ENCODE results near the gene KCNH3. TPM values are rescaled to one million over a fixed set of nuclear protein-coding genes. Genes with fewer than 3 reads are reported as not detected.
A peak's percentile ranks its signal among the peaks of the same experiment; 100 is the strongest.
"Not testable (repeated sequence)": the region's sequence is repeated elsewhere in the genome, so short reads cannot be mapped to it uniquely, and the experiment has no call there.

KCNH3 gene, protein sequence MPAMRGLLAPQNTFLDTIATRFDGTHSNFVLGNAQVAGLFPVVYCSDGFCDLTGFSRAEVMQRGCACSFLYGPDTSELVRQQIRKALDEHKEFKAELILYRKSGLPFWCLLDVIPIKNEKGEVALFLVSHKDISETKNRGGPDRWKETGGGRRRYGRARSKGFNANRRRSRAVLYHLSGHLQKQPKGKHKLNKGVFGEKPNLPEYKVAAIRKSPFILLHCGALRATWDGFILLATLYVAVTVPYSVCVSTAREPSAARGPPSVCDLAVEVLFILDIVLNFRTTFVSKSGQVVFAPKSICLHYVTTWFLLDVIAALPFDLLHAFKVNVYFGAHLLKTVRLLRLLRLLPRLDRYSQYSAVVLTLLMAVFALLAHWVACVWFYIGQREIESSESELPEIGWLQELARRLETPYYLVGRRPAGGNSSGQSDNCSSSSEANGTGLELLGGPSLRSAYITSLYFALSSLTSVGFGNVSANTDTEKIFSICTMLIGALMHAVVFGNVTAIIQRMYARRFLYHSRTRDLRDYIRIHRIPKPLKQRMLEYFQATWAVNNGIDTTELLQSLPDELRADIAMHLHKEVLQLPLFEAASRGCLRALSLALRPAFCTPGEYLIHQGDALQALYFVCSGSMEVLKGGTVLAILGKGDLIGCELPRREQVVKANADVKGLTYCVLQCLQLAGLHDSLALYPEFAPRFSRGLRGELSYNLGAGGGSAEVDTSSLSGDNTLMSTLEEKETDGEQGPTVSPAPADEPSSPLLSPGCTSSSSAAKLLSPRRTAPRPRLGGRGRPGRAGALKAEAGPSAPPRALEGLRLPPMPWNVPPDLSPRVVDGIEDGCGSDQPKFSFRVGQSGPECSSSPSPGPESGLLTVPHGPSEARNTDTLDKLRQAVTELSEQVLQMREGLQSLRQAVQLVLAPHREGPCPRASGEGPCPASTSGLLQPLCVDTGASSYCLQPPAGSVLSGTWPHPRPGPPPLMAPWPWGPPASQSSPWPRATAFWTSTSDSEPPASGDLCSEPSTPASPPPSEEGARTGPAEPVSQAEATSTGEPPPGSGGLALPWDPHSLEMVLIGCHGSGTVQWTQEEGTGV
- under 1 TPM in 1 of 2 donors, not detected in 1; 0.14 TPM for total RNA-seq
- long read RNA-seq = 0 reads

GRCh38 chr12:49538510-49539403, at the start of gene KCNH3:
KCNH3 (plus strand) TSS chr12:49539030; CDS start chr12:49539417, 387 bp downstream.
- DNase-seq (peak; percentile 85 to 89), ATAC-seq (peak; percentile 94)
- intact Hi-C loops (cut with DNase I, micrococcal nuclease) = no loop called here

GRCh38 chr12:49489154-49489553, 49.7 kb upstream of the KCNH3 start:
- intact Hi-C loops (cut with DNase I, micrococcal nuclease) = no loop called here
- ATAC-seq (no peak), DNase-seq (no peak)

GRCh38 chr12:49489720-49490119, 49.1 kb upstream of the KCNH3 start:
- DNase-seq (no peak), ATAC-seq (no peak)
- intact Hi-C loops (cut with DNase I, micrococcal nuclease) = no loop called here

- no peak for ATAC-seq
Observed at GRCh38 chr12:49491823-49492222, 47.0 kb upstream of the KCNH3 start.

GRCh38 chr12:49493900-49494299, 44.9 kb upstream of the KCNH3 start:
- no peak for DNase-seq

More at GRCh38 chr12:49491823-49492222, 47.0 kb upstream of the KCNH3 start:
- no peak for DNase-seq
- intact Hi-C loops (cut with DNase I, micrococcal nuclease) = no loop called here

GRCh38 chr12:49496417-49497360, 42.1 kb upstream of the KCNH3 start:
- DNase-seq (no peak), ATAC-seq (no peak)
- intact Hi-C loops (cut with DNase I, micrococcal nuclease) = no loop called here

More at GRCh38 chr12:49493900-49494299, 44.9 kb upstream of the KCNH3 start:
- intact Hi-C loops (cut with DNase I, micrococcal nuclease) = no loop called here
- ATAC-seq = no peak

- ATAC-seq (no peak), DNase-seq (no peak)
- intact Hi-C loops (cut with DNase I, micrococcal nuclease) = no loop called here
Observed at GRCh38 chr12:49501895-49502294, 36.9 kb upstream of the KCNH3 start.

GRCh38 chr12:49502590-49502989, 36.2 kb upstream of the KCNH3 start:
- ATAC-seq (no peak), DNase-seq (no peak)
- intact Hi-C loops (cut with DNase I, micrococcal nuclease) = no loop called here

GRCh38 chr12:49503674-49504180, 35.1 kb upstream of the KCNH3 start:
- peak; percentile 88 for ATAC-seq
- intact Hi-C loops (cut with DNase I, micrococcal nuclease) = no loop called here

GRCh38 chr12:49505672-49506071, 33.2 kb upstream of the KCNH3 start:
- intact Hi-C loops (cut with DNase I, micrococcal nuclease) = no loop called here
- ATAC-seq = no peak
- DNase-seq = no peak

More at GRCh38 chr12:49503674-49504180, 35.1 kb upstream of the KCNH3 start:
- peak; percentile 47 to 56 for DNase-seq

- DNase-seq (no peak), ATAC-seq (no peak)
- intact Hi-C loops (cut with DNase I, micrococcal nuclease) = no loop called here
Observed at GRCh38 chr12:49507139-49507538, 31.7 kb upstream of the KCNH3 start.

GRCh38 chr12:49509681-49510080, 29.1 kb upstream of the KCNH3 start:
- ATAC-seq, DNase-seq: not testable (repeated sequence)
- intact Hi-C loops (cut with DNase I, micrococcal nuclease) = loop anchor here in 1 of 2 donors (10.0 kb wide), 1 partner anchor 165 kb away; the partner anchor contains the start of gene DNAJC22

DNA sequence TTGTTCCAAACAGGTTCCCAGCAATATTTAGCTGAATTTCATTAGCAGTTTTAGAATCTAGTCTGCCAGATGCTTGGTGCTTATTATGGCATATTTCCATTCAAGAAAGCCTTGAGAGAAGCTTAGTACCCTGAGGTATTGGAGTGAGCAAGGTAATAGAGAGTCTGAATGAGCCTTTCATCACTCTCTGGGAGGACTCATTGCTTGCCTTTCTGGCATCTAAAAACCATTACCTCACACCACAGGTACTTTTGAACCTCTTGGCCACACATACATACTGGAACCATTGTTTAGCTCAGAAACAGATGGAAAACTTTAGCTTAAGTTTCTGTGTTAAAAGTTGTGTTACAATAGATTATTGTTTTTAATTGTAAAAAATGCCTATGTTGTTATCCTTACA, 27.4 kb upstream of the KCNH3 start:
- intact Hi-C loops (cut with DNase I, micrococcal nuclease) = loop anchor here in 1 of 2 donors (10.0 kb wide), 1 partner anchor 167 kb away; the partner anchor contains the start of gene DNAJC22
- DNase-seq (no peak), ATAC-seq (no peak)

DNA sequence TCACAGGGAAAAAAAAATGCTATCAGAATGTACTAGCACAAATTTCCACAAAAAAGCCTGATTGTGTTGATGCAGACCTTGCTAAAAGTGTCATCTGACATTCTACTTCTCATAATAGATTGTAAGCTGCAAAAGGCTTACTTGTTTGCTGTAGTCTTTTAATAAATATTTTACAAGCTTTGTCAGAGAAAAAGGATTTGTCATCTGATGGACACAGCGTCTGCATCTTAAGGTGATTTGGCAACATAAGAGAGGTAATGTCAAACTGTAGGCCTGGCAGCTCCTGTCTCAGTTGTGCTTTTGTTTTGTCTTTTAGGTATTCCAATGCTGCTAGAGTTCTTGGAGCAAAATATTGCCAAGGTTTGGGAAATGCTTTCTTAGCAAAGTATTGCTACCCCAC, 26.3 kb upstream of the KCNH3 start:
- no peak for ATAC-seq
- DNase-seq = no peak
- intact Hi-C loops (cut with DNase I, micrococcal nuclease) = loop anchor here in 1 of 2 donors (10.0 kb wide), 1 partner anchor 168 kb away; the partner anchor contains the start of gene DNAJC22

GRCh38 chr12:49515266-49515665, 23.6 kb upstream of the KCNH3 start:
- intact Hi-C loops (cut with DNase I, micrococcal nuclease) = loop anchor here in 1 of 2 donors (5.0 to 10.0 kb wide), 2 partner anchors 153 to 170 kb away; partner anchors contain the start of gene DNAJC22
- DNase-seq (no peak), ATAC-seq (no peak)

DNA sequence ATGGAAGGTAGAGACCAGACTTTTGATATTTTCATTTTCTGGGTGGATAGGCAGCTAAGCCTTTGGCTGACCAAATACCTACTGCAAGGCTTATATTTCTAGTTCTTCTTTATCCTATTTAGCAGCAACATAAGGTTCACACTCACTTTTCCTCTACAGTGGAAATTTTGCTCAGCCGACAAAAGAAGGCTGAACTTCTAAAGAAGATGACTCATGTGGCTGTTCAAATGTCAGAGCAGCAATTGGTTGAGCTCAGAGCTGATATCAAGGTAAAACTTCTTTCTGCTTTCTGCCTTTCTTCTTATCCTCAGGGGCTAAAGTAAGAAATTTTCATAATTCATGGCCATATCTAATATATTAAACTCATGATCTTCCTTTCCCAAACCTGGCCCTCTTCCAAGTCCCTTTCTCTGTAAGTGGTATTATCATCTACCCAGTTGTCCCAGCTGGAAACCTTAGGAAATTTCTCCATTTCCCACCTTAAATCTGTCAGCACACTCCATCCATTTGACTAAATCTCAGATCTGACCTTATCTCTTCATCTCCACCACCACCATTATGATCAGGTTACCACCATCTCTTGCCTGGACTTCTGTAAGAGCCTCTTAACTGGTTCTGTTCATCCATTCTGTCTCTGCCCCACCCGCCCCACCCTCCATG, 19.8 kb upstream of the KCNH3 start:
- intact Hi-C loops (cut with DNase I, micrococcal nuclease) = loop anchor here in 1 of 2 donors (5.0 to 10.0 kb wide), 2 partner anchors 157 to 174 kb away; partner anchors contain the start of gene DNAJC22
- DNase-seq (no peak), ATAC-seq (no peak)

Measured in left colon (tissue), 2 donors.